Measurements from ENCODE around the gene CCDC188.

CCDC188 gene

GRCh38 chr22:20150381-20151275, at the start of gene CCDC188:
CCDC188 (minus strand) TSS chr22:20151055; CDS start chr22:20150986, 69 bp downstream.
- no peak for DNase-seq

GRCh38 chr22:20199906-20200305, 49.1 kb upstream of the CCDC188 start:
- no peak for DNase-seq

DNA sequence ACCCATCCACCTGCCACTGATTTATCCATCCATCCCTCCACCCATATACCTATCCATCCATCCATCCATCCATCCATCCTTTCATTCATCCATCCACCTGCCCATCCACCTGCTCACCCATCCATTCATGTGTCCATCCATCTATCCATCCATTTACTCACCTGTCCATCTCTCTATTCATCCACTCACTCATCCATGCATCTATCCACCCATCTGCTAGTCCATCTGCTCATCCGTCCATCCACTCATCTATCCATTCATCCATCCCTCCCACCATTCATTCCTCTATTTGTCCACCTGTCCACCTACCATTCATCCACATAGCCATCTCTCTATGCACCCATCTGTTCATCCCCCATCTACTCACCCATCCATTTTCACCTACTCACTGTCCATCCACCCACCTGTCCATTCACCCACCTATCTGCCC, 48.6 kb upstream of the CCDC188 start:
- DNase-seq = no peak

DNA sequence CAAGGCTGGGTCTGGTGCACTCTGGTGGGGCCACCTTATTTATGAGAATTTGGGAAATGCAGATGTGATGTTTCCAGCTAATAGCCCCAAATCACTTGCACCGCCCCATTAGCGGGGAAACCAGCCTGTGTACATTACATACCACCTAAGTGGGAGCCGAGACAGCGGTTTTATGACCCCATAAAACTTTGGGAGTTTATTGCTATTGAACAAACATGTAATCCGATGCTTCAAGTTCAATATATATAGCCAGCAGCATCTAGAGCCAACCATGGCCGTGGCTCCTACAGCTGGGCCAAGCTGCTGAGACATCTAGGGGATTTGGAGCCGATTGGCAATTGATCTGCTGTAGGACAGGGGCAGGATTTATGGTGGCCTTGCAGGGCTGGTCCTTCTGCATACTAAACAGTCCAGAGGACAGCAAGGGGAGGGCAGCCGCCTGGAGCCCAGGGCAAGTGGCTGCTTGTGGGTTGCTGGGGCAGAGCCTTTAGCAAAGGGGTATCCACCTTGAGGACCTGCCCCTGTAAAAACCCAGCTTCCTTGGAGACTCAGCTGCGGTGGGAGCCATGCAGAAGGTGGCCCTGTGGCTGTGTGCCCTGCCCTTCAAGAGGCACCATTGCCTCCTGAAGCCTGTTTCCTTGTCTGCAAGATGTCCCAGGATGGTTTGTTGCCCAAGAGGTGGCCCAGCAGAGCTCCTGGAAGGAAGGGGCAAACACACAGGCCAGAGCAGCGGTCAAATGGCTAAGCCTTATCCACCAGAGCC, 47.9 kb upstream of the CCDC188 start:
- DNase-seq = no peak

- no peak for DNase-seq
These were observed 46.7 kb upstream of the CCDC188 start for GRCh38 chr22:20197407-20198030.

DNA sequence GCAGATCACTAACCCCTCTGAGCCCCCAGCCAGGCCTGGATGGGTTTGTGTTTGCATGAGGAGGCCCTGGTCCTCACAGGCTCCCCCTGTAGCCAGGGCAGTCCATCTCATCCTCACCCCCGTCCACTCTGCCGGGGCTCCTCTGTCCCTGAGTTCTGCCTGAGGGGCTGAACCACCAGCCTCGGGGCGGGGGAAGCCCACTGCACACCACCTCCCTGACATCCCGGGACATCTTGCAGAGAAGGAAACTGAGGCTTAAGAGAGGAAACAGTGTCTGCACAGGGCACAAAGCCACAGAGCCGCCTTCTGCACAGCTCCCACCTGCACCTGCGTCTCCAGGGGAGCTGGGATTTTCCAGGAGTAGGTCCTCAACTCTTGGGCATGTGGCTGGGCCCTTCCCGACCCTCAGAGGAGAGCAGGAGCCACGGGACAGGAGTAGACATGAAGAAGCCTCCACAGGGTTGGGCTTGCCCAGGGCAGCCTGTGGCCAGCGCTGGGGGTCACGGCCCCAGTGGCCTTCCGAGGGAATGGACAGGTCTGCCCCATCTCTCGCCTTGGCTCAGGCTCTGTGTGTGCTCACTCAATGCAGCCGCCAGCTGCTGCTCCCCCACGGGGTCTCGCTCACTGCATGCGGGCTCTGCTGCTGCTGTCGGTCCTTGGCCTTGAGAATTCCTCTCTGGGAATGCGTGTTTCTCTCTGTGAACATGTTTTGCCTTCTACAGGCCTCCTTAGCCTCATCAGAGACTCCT, 45.4 kb upstream of the CCDC188 start:
- peak; percentile 61 for DNase-seq

DNA sequence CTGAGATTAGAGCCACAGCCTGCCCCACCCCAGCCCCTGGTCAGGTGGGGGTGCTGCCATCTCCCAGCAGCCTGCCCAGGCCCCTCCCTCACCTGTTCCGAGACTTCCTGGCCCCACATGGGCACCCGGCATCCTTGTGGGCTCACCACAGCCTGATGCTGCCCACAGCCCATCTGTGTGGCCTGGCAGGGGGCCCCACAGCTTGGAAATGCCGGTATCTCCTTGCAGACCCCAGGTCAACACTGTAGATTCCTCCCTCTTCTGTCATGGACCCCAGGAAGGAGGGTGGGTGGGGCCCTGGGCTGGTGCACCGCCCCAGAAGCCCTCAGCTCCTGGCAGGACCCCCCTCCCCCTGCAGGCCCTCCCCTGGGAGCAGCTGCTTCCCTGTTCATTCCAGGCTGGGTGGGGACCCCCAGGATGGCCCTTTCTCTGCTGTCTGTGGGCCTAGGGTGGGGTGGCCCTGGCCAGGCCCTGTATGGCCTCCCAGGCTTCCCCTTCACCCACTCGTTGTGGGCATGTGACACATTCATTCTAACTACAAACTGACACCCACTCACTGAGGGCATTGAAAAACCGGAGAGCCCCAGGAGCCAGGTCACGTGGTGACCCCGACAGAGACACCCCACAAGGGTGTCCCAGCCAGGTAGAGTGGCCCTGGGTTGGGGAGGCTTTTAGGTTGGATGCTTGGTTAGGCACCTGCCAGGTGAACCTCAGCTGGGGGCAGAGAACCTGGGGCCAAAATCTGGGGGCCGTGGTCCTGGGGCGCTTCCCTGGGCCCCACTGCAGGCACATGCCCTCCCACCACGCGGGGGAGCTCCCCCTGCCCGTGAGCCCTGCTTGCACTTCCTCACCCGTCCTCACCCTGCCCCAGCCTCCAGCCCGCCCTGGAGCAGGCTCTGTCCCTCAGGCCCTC, 44.1 kb upstream of the CCDC188 start:
- no peak for DNase-seq

- no peak for DNase-seq
These were observed 43.1 kb upstream of the CCDC188 start for GRCh38 chr22:20193761-20194494.

DNA sequence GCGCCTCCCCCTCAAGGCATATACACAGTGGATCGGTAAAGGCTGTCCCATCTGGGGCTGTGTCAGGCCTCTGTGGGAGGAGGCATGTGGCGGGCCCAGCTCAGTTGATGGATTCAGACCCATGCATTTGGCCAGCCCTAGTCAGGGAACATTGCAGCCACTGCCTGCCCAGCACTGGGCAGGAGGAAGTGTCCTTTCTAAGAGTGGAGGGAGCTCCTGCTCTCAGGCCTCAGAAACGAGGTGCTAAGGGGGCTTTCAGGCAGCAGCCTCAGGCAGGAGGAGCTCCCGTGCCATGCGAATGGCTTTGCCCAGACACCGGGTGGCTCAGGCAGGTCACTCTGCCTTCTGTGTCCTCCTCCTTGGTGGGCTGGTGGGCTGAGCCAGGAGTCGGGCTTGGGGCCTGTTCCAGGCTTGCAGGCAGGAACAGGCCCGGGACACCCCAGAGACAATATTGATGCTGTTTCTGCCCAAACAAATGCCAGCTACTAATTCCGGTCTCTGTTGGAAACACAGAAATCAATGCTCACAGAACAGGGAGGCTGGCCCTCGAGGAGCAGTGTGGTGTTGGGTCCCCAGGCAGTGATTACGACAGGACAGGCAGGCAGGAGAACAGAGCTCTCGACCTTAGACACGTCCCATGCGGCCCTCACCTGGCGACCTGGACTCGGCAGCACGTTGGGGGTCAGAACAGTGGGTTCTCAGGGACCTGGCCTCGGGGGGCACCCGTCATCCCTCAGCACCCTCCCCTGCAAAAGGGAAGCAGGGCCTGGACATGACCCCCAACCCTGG, 42.3 kb upstream of the CCDC188 start:
- DNase-seq = no peak

- no peak for DNase-seq
These were observed 41.6 kb upstream of the CCDC188 start for GRCh38 chr22:20192293-20192971.

- DNase-seq = no peak
These were observed 40.9 kb upstream of the CCDC188 start for GRCh38 chr22:20191803-20192202.

DNA sequence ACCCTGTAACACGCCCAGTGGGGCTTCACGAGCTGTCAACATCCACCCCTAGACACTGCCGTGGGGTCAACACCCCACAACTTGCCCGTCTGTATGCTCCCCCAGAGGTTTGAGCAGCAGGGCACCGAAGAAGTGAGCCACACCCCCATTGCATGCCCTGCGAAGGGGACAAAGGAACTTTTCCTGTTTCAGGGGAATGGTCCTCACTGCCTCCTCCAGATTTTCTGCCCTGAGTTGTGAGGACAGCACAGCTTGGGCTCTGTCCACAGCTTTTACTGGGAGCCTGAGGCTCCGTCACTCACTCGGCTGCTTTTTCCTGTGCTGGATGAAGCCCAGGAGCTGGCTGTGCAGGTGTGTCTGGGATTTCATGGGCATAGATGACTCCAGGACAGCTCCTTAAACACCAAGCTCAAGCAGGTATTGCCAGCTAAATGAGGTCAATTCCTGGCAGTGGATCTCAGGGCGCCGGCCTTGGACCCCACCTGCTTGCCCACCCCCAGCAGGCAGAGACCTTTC, 40.2 kb upstream of the CCDC188 start:
- DNase-seq = no peak

GRCh38 chr22:20188567-20188877, 37.7 kb upstream of the CCDC188 start:
- no peak for DNase-seq

GRCh38 chr22:20187777-20188566, 37.1 kb upstream of the CCDC188 start:
- no peak for DNase-seq

- no peak for DNase-seq
These were observed 36.2 kb upstream of the CCDC188 start for GRCh38 chr22:20186871-20187546.

DNA sequence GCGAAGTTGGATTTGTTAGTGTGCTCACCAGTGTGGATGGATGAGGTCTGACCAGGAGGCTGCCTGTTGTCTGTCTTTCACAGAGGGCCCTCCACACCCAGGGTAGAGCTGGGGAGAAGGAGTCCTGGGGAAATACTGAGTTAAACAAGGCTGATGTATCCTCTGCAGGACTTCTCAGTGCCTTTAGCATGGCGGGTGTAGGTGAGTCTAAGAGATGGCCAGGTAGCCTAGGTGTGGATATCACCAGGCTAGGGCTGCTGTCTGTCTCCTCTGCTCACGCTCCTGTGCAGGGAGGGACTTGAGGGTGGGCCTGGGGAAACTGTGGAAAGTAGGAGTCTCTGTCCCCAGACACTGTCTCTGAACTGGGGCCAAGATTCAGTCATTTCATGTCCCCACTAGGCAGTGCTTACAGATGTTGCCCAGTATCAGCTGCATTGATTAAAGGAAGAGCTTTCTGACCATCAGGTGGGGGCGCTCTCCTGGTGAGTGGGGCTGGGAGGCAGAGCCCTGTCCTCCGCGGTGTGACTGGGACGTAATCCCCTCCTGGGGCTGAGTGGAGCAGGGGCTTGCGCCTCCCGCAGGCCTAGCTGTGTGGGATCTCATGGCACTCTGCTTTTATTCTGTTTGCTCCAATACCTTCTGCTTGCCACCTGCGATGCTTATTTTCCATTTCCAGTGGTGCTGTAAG, 35.5 kb upstream of the CCDC188 start:
- no peak for DNase-seq

- DNase-seq = no peak
These were observed 34.9 kb upstream of the CCDC188 start for GRCh38 chr22:20185750-20186149.

Measured in retina (tissue), 1 donor.